H9 (cell line): ENCODE results near the gene FSIP1. TPM values are rescaled to one million over a fixed set of nuclear protein-coding genes. Genes with fewer than 3 reads are reported as not detected.

ENCODE experiments used
- DNase-seq: peaks from one replicate; pipeline ENCODE4 v3.0.0-alpha.2; 2017
- H2AFZ ChIP-seq: one replicate; pipeline ENCODE4 v1.6.1; 2013; ENCODE audit warnings: mild to moderate bottlenecking, low read length, control low read depth, moderate library complexity
- H2AK5ac ChIP-seq: 2 replicates; pipeline ENCODE4 v1.6.1; 2013; ENCODE audit warnings: low read length, control low read depth, mixed read lengths; ENCODE audit not compliant: insufficient read length
- H2BK120ac ChIP-seq: one replicate; pipeline ENCODE4 v1.6.1; 2013; ENCODE audit warnings: low read depth, mild to moderate bottlenecking, low read length, control low read depth, inconsistent platforms; ENCODE audit not compliant: poor library complexity, severe bottlenecking
- H2BK12ac ChIP-seq: 2 replicates; pipeline ENCODE4 v1.6.1; 2013; ENCODE audit warnings: low read length, control low read depth, mixed read lengths, low read depth; ENCODE audit not compliant: insufficient read length
- H2BK15ac ChIP-seq: 2 replicates; pipeline ENCODE4 v1.6.1; 2013; ENCODE audit warnings: low read depth, low read length, control low read depth
- H2BK20ac ChIP-seq: one replicate; pipeline ENCODE4 v1.6.1; 2013; ENCODE audit warnings: low read depth, mild to moderate bottlenecking, low read length, control low read depth, inconsistent platforms; ENCODE audit not compliant: poor library complexity, severe bottlenecking
- H2BK5ac ChIP-seq: 2 replicates; pipeline ENCODE4 v1.6.1; 2013; ENCODE audit warnings: low read length, control low read depth, mixed read lengths; ENCODE audit not compliant: insufficient read length
- H3K14ac ChIP-seq: 2 replicates; pipeline ENCODE4 v1.6.1; 2013; ENCODE audit warnings: low read length, control low read depth; ENCODE audit not compliant: insufficient read depth
- H3K18ac ChIP-seq: 2 replicates; pipeline ENCODE4 v1.6.1; 2013; ENCODE audit warnings: low read depth, mild to moderate bottlenecking, mixed read lengths, low read length, control low read depth; ENCODE audit not compliant: insufficient read length
- H3K23ac ChIP-seq: 2 replicates; pipeline ENCODE4 v1.6.1; 2013; ENCODE audit warnings: low read length, control low read depth, mixed read lengths, low read depth; ENCODE audit not compliant: insufficient read length
- H3K23me2 ChIP-seq: 2 replicates; pipeline ENCODE4 v1.6.1; 2013; ENCODE audit warnings: low read depth, mild to moderate bottlenecking, mixed read lengths, low read length, control low read depth; ENCODE audit not compliant: insufficient read length, poor library complexity, severe bottlenecking
- H3K27ac ChIP-seq: 2 replicates; pipeline ENCODE4 v1.5.1; 2013; ENCODE audit warnings: low read length, control low read depth, mixed read lengths, low read depth; ENCODE audit not compliant: insufficient read length
- H3K27me3 ChIP-seq: 2 replicates; pipeline ENCODE4 v1.6.1; 2013; ENCODE audit warnings: low read length, control low read depth, inconsistent platforms; ENCODE audit not compliant: insufficient read depth
- H3K4ac ChIP-seq: 2 replicates; pipeline ENCODE4 v1.6.1; 2013; ENCODE audit warnings: low read depth, mild to moderate bottlenecking, control low read depth, inconsistent platforms, low read length, moderate library complexity
- H3K4me1 ChIP-seq: 2 replicates; pipeline ENCODE4 v1.6.1; 2013; ENCODE audit warnings: low read length, control low read depth, inconsistent platforms; ENCODE audit not compliant: insufficient read depth
- H3K4me2 ChIP-seq: 2 replicates; pipeline ENCODE4 v1.6.1; 2013; ENCODE audit warnings: low read length, control low read depth, mixed read lengths; ENCODE audit not compliant: insufficient read length, insufficient read depth
- H3K56ac ChIP-seq: 2 replicates; pipeline ENCODE4 v1.6.1; 2013; ENCODE audit warnings: low read depth, mild to moderate bottlenecking, mixed read lengths, low read length, control low read depth; ENCODE audit not compliant: insufficient read length
- H3K79me1 ChIP-seq: 2 replicates; pipeline ENCODE4 v1.6.1; 2013; ENCODE audit warnings: low read depth, mild to moderate bottlenecking, moderate library complexity, low read length, control low read depth, inconsistent platforms; ENCODE audit not compliant: insufficient read depth, poor library complexity, severe bottlenecking
- H3K79me2 ChIP-seq: 2 replicates; pipeline ENCODE4 v1.6.1; 2013; ENCODE audit warnings: low read length, control low read depth, inconsistent platforms; ENCODE audit not compliant: insufficient read depth
- H3K9ac ChIP-seq: 2 replicates; pipeline ENCODE4 v1.6.1; 2013; ENCODE audit warnings: low read length, control low read depth, mixed read lengths; ENCODE audit not compliant: insufficient read length; ENCODE audit errors: extremely low read depth
- H3K9me3 ChIP-seq: one replicate; pipeline ENCODE4 v1.6.1; 2013; ENCODE audit warnings: low read depth, low read length, inconsistent platforms; ENCODE audit not compliant: control insufficient read depth
- H3T11ph ChIP-seq: one replicate; pipeline ENCODE4 v1.6.1; 2013; ENCODE audit warnings: mild to moderate bottlenecking, low read length, control low read depth, inconsistent platforms
- H4K20me1 ChIP-seq: one replicate; pipeline ENCODE4 v1.6.1; 2013; ENCODE audit not compliant: control insufficient read depth, insufficient read length, insufficient read depth
- H4K5ac ChIP-seq: 2 replicates; pipeline ENCODE4 v1.6.1; 2013; ENCODE audit warnings: low read depth, mild to moderate bottlenecking, mixed read lengths, low read length, control low read depth; ENCODE audit not compliant: insufficient read length
- H4K8ac ChIP-seq: replicated peaks from 2 replicates; pipeline ENCODE4 v1.6.1; 2013; ENCODE audit warnings: low read length, control low read depth, mixed read lengths, low read depth; ENCODE audit not compliant: insufficient read length
- H4K91ac ChIP-seq: 2 replicates; pipeline ENCODE4 v1.6.1; 2013; ENCODE audit warnings: low read depth, mild to moderate bottlenecking, moderate library complexity, mixed read lengths, low read length, control low read depth; ENCODE audit not compliant: insufficient read length
- H3K27ac Mint-ChIP-seq, 3 experiments: 2 replicates in 2 of 3; 3 replicates in 1 of 3; pipeline ENCODE4 v1.8.0; 2020 to 2021; ENCODE audit warnings: mixed read lengths in 3 of 3, mild to moderate bottlenecking in 1 of 3, moderate library complexity in 1 of 3
- H3K27me3 Mint-ChIP-seq: 2 replicates; pipeline ENCODE4 v1.8.0; 2021; ENCODE audit warnings: low read depth, mild to moderate bottlenecking, moderate library complexity, mixed read lengths
- H3K36me3 Mint-ChIP-seq, 3 experiments: 2 replicates in 2 of 3; 3 replicates in 1 of 3; pipeline ENCODE4 v1.8.0; 2020 to 2021; ENCODE audit warnings: low read depth in 3 of 3, mixed read lengths in 3 of 3; ENCODE audit not compliant: insufficient read depth in 1 of 3
- H3K4me1 Mint-ChIP-seq, 2 experiments: 2 replicates each; pipeline ENCODE4 v1.8.0; 2020; ENCODE audit warnings: mixed read lengths in 2 of 2
- H3K4me3 Mint-ChIP-seq, 2 experiments: 2 replicates in 1 of 2; 3 replicates in 1 of 2; pipeline ENCODE4 v1.8.0; 2020 to 2021; ENCODE audit warnings: mild to moderate bottlenecking in 2 of 2, mixed read lengths in 2 of 2, moderate library complexity in 1 of 2
- H3K9me3 Mint-ChIP-seq, 2 experiments: 2 replicates in 1 of 2; 3 replicates in 1 of 2; pipeline ENCODE4 v1.8.0; 2020; ENCODE audit warnings: mild to moderate bottlenecking in 2 of 2, mixed read lengths in 2 of 2, moderate library complexity in 1 of 2
- CTCF ChIP-seq: fragments of 200-600 bp; sonication (generic); conservative IDR thresholded peaks from 3 replicates; pipeline ENCODE4 v1.8.0; 2021; ENCODE audit warnings: antibody characterized with exemption, mild to moderate bottlenecking
- WGBS: extraction: QIAGEN DNeasy Blood & Tissue Kit; methylation state at CpG from one replicate; pipeline ENCODE4 v1.1.7; 2013; ENCODE audit warnings: missing lambda C conversion rate, low lambda C conversion rate, mixed read lengths; ENCODE audit not compliant: insufficient read length; ENCODE audit errors: extremely low coverage; 5-methylcytosine and 5-hydroxymethylcytosine counted together
- total RNA-seq: library from RNA; stranded (reverse); gene quantifications from 2 replicates; pipeline ENCODE4 v1.2.1, GENCODE V29; 2021

Gene FSIP1
- total RNA-seq, 1 experiment from 2014 or later, result 0.96 TPM

- no peak overlapping the region for H3K4ac ChIP-seq
- H2BK15ac ChIP-seq, result no peak overlapping the region
- Mint-ChIP-seq H3K4me1 (peaks cover 4 to 11% of the 10 kb centered on the region in 2 experiments; a peak in 3 of 4 replicates), H3K9me3 (peaks cover 0 to 8% of the 10 kb centered on the region in 2 experiments; a peak in 1 of 5 replicates), H3K27ac (peak overlapping the region in 2 of 3 experiments; percentile 36 to 44; a peak in 3 of 7 replicates), H3K27me3 (no peaks in the 10 kb centered on the region), H3K4me3 (no peak overlapping the region), H3K36me3 (peaks cover 0 to 2% (median 0%) of the 10 kb centered on the region in 3 experiments; a peak in 3 of 7 replicates)
- no peak overlapping the region for H4K91ac ChIP-seq
- H2BK120ac ChIP-seq, result no peak overlapping the region
- no peaks in the 10 kb centered on the region for H3K4me1 ChIP-seq
- no peaks in the 10 kb centered on the region for H3K23me2 ChIP-seq
- TF ChIP-seq CTCF, result no peak
- no peak overlapping the region for H2BK12ac ChIP-seq
- no CpG with 5 or more reads among the region's 8 CpGs for WGBS
- no peaks in the 10 kb centered on the region for H3K79me2 ChIP-seq
- H3K56ac ChIP-seq, result peak overlapping the region; percentile 22
- no peak overlapping the region for H3T11ph ChIP-seq
- no peaks in the 10 kb centered on the region for H3K9me3 ChIP-seq
- no peak overlapping the region for H3K23ac ChIP-seq
- no peak overlapping the region for H3K14ac ChIP-seq
- no peaks in the 10 kb centered on the region for H3K79me1 ChIP-seq
- no peak overlapping the region for H2AK5ac ChIP-seq
- H3K18ac ChIP-seq, result no peak overlapping the region
- no peak overlapping the region for H4K8ac ChIP-seq
- no peak overlapping the region for H3K4me2 ChIP-seq
- H4K5ac ChIP-seq, result no peak overlapping the region
- H2AFZ ChIP-seq, result peak overlapping the region; percentile 65
- H4K20me1 ChIP-seq, result no peaks in the 10 kb centered on the region
- no peak overlapping the region for H3K27ac ChIP-seq
- no peak overlapping the region for H2BK5ac ChIP-seq
- H2BK20ac ChIP-seq, result no peak overlapping the region
- no peak overlapping the region for H3K9ac ChIP-seq
- no peaks in the 10 kb centered on the region for H3K27me3 ChIP-seq
- no peak for DNase-seq
These were observed 11.6 kb downstream of the FSIP1 start for GRCh38 chr15:39770748-39771689.
